GM12872 (cell line): ENCODE measurements around the gene ISCA2.

Experiments used
- TF ChIP-seq, protein P1 (sequence below): IDR thresholded peaks from 3 replicates; pipeline ENCODE4 v1.5.1; 2011; ENCODE audit warnings: low read depth, mild to moderate bottlenecking, low read length, moderate library complexity; ENCODE audit not compliant: insufficient read depth

Gene ISCA2

DNA sequence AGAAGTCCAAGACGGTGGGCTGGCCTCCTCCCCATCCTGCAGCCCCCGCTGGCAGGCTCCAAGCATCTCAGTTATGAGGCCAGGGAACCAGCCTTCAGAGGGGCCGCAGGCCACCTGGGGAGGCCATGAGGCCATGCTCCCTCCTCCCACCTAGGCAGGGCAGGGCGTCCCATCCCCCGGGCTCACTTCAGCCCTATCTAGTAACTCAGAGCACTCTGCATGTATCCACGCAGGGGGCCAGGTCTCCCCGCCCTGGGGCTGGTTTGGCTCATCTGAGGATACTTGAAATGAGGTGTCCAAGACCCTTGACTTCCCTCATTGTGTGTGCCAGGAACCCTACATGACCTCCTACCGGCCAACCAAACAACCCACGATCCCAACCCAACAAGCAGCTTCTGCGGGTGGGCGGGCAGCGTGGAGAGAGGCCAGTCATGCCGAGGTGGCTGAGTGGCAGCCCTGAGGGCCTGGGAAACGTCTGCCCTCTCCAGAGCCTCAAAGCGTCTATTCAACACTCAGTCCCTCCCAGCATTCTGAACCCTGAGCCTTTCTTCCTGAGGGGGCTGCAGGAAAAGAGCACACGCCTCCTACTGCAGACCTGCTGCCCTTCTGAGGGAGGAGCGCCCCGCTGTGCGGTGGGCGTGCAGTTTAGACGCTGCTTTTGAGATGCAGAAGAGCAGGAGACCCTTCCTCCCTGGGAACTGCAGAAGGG, 16.8 kb downstream of the ISCA2 start:
- TF ChIP-seq, protein P1, sequence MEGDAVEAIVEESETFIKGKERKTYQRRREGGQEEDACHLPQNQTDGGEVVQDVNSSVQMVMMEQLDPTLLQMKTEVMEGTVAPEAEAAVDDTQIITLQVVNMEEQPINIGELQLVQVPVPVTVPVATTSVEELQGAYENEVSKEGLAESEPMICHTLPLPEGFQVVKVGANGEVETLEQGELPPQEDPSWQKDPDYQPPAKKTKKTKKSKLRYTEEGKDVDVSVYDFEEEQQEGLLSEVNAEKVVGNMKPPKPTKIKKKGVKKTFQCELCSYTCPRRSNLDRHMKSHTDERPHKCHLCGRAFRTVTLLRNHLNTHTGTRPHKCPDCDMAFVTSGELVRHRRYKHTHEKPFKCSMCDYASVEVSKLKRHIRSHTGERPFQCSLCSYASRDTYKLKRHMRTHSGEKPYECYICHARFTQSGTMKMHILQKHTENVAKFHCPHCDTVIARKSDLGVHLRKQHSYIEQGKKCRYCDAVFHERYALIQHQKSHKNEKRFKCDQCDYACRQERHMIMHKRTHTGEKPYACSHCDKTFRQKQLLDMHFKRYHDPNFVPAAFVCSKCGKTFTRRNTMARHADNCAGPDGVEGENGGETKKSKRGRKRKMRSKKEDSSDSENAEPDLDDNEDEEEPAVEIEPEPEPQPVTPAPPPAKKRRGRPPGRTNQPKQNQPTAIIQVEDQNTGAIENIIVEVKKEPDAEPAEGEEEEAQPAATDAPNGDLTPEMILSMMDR: no peak

DNA sequence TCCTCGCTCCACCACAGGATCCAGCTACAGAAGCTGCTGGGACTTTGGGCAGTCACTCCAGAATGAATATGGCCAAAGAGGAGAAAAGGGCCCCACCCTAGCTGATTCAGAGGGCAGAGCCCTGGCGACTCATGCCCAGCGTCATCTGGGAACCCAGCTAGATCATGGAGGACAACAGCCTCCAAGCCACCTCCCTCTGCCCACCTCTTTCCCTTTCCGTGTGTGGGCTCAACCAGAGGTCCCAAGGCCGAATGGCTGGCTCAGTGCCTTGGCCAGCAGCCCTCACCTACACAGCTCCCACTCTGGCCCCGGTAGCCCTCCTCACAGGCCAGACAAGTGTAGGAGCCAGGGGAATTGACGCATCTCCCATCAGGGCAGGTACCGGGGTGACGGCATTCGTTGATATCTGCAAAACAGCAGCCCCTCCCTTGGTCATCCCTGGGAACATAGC, 17.4 kb downstream of the ISCA2 start:
- TF ChIP-seq, protein P1: no peak

DNA sequence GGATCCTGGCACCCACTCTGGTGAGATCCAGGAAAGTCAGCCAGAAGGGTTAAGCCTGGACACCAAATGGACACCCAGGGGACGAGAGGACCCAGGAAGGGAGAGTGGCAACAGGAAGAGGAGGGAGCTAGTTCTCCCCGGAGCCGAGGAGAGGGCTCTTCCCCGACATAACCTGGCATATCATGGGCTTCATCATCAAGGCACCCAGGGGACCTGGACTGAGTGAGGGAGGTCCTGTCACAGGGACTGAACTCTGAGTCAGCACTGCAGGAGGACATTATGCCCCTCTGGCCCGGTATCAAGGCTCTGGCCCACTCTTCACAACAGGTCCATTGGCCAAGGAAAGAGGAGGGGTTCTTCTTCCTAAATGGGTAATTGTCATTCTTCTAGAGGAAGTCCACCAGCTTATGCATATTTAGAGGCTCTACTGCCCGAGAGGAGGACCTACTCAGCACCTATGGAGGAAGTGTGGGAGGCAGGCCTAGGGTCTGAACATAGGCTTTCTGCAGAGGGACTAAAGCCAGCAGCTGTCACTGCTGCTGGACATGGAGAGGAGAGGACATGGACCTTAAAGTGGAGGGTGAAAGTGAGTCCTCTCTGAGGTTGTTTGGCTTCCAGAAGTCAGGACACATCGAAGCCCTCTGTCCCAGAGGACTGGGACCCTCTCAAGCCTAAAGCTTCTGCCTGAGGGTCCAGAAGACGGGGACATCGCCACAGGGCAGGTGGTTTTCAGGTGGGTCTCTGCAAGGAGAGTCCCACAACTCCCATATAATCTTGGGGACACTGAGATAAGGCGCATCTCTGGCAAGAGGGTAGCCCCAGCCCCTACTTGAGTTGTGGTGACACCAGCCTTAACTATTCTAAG, 18.6 kb downstream of the ISCA2 start:
- TF ChIP-seq, protein P1: no peak

- TF ChIP-seq, protein P1: no peak
These were observed 20.9 kb downstream of the ISCA2 start for GRCh38 chr14:74514471-74514941.

DNA sequence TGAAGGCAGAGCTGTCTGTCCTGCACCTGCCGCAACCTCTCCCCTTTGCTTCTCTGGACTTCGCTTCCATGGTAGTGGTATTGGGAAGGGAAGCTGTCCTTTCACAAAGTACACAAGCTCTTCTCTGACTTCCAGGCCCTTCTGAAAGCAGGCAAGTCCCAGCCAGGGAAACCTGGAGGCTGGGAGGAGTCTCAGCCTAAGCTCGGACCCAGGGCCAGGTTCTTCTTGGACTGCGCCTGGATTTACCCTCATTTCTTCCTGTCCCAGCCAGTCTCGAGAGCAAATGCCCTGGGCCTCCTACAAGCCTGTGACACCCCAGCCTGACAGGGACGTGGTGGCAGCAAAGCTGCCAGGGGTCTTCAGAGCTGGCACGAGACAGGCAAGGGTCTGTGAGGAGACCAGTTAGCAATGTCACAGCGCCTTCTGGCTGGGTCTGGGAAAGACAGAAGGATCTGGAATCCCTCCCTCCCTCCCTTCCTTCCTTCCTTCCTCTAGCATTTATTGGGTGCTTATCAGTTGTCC, 22.4 kb downstream of the ISCA2 start:
- TF ChIP-seq, protein P1: no peak

- TF ChIP-seq, protein P1: no peak
These were observed 23.0 kb downstream of the ISCA2 start for GRCh38 chr14:74516451-74517160.
